ENCODE results near the gene SLC25A3.
"Not testable (repeated sequence)": the region's sequence is repeated elsewhere in the genome, so short reads cannot be mapped to it uniquely, and the experiment has no call there.

SLC25A3 gene

GRCh38 chr12:98595243-98595988, 1.9 kb downstream of the SLC25A3 start:
- no peak for DNase-seq

GRCh38 chr12:98597313-98597712, 3.8 kb downstream of the SLC25A3 start:
- DNase-seq: not testable (repeated sequence)

- no peak for DNase-seq
Measured at GRCh38 chr12:98601924-98602323, 8.4 kb downstream of the SLC25A3 start.

- DNase-seq: no peak
Measured at GRCh38 chr12:98606359-98606988, 13.0 kb downstream of the SLC25A3 start.

GRCh38 chr12:98610596-98610995, 17.1 kb downstream of the SLC25A3 start:
- no peak for DNase-seq

- no peak for DNase-seq
Measured at GRCh38 chr12:98612696-98613334, 19.3 kb downstream of the SLC25A3 start.

GRCh38 chr12:98618952-98619351, 25.5 kb downstream of the SLC25A3 start:
- no peak for DNase-seq

GRCh38 chr12:98635657-98636323, 42.3 kb downstream of the SLC25A3 start:
- DNase-seq: peak; percentile 92

GRCh38 chr12:98637068-98637467, 43.6 kb downstream of the SLC25A3 start:
- no peak for DNase-seq

GRCh38 chr12:98638009-98638408, 44.5 kb downstream of the SLC25A3 start:
- DNase-seq: no peak

- DNase-seq: no peak
Measured at GRCh38 chr12:98639491-98639890, 46.0 kb downstream of the SLC25A3 start.

GRCh38 chr12:98642801-98643200, 49.3 kb downstream of the SLC25A3 start:
- not testable (repeated sequence) for DNase-seq

GRCh38 chr12:98644433-98644711, 50.9 kb downstream of the SLC25A3 start:
- DNase-seq: no peak

GRCh38 chr12:98644712-98645571, 51.5 kb downstream of the SLC25A3 start, which contains the start of the genes APAF1 and IKBIP:
TSS of gene APAF1 (plus strand) at chr12:98645290. CDS start at chr12:98648360, 3,070 bp downstream.
TSS of gene IKBIP (minus strand) at chr12:98644788. CDS start at chr12:98644701, 87 bp downstream.
- DNase-seq: peak; percentile 78

GRCh38 chr12:98645572-98646067, 52.1 kb downstream of the SLC25A3 start:
- DNase-seq: no peak

GRCh38 chr12:98646294-98647090, 53.0 kb downstream of the SLC25A3 start:
- DNase-seq: no peak

GRCh38 chr12:98651328-98651727, 57.8 kb downstream of the SLC25A3 start:
- no peak for DNase-seq

GRCh38 chr12:98653866-98654493, 60.5 kb downstream of the SLC25A3 start:
- peak; percentile 21 for DNase-seq

Measured in NCI-H187 treated with DMSO at 0.1 percent for 48 hours (cell line).